Measurements from ENCODE around the gene SHE. TPM values are rescaled to one million over a fixed set of nuclear protein-coding genes. Genes with fewer than 3 reads are reported as not detected.
A peak's percentile ranks its signal among the peaks of the same experiment; 100 is the strongest.

The SHE gene
- total and polyA plus RNA-seq, 12 donors = 7.9 to 19.6 (median 13.3) TPM

DNA sequence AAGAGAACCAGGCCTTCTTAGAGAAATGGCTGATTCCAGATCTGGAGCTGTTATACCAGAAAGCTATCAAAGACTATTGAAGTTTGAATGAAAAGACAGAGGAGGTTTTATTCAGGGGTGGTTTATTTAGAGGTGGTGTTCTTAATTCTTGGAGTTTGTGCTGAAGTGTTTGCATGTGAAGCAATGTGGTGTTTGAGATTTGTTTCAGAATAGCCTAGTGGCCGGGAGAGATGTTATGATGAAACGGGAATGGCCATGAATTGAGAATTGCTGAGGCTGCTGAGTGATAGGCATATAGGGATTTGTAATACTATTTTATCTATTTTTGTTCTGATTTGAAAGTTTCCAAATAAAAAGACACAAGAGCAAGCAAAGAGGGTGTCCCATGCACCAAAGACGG lies 10.5 kb upstream of the SHE start:
- Histone ChIP-seq H3K27me3 (peaks cover 0 to 1% (median 0%) of the 10 kb centered on the region in 7 donors), H3K4me3 (no peak overlapping the region), H3K27ac (no peak overlapping the region), H3K36me3 (peaks cover 0 to 18% (median 0%) of the 10 kb centered on the region in 9 donors), H3K9me3 (no peaks in the 10 kb centered on the region), H3K4me1 (no peaks in the 10 kb centered on the region)
- 88 to 91% methylated on average over 3 of the region's 3 CpGs for WGBS, 2 donors
- DNase-seq (no peak), ATAC-seq (no peak)
- intact Hi-C loops (cut with DNase I) = no loop called here
- TF ChIP-seq, protein P1, sequence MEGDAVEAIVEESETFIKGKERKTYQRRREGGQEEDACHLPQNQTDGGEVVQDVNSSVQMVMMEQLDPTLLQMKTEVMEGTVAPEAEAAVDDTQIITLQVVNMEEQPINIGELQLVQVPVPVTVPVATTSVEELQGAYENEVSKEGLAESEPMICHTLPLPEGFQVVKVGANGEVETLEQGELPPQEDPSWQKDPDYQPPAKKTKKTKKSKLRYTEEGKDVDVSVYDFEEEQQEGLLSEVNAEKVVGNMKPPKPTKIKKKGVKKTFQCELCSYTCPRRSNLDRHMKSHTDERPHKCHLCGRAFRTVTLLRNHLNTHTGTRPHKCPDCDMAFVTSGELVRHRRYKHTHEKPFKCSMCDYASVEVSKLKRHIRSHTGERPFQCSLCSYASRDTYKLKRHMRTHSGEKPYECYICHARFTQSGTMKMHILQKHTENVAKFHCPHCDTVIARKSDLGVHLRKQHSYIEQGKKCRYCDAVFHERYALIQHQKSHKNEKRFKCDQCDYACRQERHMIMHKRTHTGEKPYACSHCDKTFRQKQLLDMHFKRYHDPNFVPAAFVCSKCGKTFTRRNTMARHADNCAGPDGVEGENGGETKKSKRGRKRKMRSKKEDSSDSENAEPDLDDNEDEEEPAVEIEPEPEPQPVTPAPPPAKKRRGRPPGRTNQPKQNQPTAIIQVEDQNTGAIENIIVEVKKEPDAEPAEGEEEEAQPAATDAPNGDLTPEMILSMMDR (IDR thresholded peaks at IDR 0.05) = no peak

DNA sequence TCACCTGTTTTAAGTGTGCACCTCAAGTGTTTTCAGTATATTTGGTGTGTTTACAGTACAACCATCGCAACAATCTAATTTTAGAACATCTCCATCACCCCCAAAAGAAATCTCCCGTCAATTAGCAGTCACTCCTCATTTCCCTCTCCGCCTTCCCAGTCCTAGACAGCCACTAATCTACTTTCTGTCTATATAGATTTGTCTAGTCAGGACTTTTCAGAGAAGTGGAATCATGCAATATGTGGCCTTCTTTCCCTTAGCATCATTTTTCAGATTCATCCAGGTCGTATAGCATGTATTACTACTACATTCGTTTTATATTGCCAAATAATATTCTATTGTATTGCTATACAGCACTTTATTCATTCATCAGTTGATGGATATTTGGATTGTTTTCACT lies 1.7 kb upstream of the SHE start:
- Histone ChIP-seq H3K27me3 (peaks cover 0 to 64% (median 27%) of the 10 kb centered on the region in 7 donors), H3K27ac (no peak overlapping the region), H3K4me3 (no peak overlapping the region), H3K36me3 (peaks cover 0 to 5% (median 0%) of the 10 kb centered on the region in 9 donors), H3K4me1 (peaks cover 0 to 17% (median 13%) of the 10 kb centered on the region in 9 donors), H3K9me3 (peaks cover 0 to 13% (median 0%) of the 10 kb centered on the region in 11 donors)
- WGBS, 2 donors = 77 to 81% methylated on average over 5 of the region's 5 CpGs
- intact Hi-C loops (cut with DNase I) = no loop called here
- ATAC-seq (no peak), DNase-seq (no peak)
- TF ChIP-seq, protein P1 (IDR thresholded peaks at IDR 0.05) = no peak

DNA sequence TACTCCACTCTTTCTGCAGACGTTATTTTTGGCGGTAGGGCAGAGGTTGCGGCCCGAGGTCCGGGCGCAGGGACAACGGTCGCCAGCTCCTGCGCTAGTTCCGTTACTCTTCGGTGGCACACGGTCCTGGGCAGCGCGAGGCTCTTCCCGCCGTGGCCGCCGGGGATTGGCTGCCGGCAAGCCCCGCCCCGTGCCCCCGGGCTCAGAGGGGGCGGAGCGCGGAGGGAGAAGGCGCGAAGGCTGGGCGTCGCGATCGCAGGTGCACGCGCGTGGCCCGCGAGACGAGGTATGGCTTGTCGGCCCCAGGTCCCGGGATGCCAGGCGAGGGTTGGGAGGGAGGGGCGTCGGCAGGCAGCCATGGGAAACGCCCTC lies 518 bp upstream of the SHE start:
- H3K36me3 ChIP-seq = peaks cover 0 to 16% (median 0%) of the 10 kb centered on the region in 9 donors
- TF ChIP-seq, protein P1 (IDR thresholded peaks at IDR 0.05) = no peak
- WGBS, 2 donors = 14 to 16% methylated on average over 43 of the region's 43 CpGs
- ATAC-seq (peak in 7 of 8 donors; percentile 14 to 62 (median 29)), DNase-seq (peak in 1 of 2 donors; percentile 30)
- H3K4me1 ChIP-seq = peaks cover 0 to 29% (median 14%) of the 10 kb centered on the region in 9 donors
- peaks cover 0 to 13% (median 0%) of the 10 kb centered on the region in 11 donors for H3K9me3 ChIP-seq
- H3K4me3 ChIP-seq = peak overlapping the region; percentile 48 to 79 (median 67)
- intact Hi-C loops (cut with DNase I) = no loop called here
- peaks cover 0 to 64% (median 27%) of the 10 kb centered on the region in 7 donors for H3K27me3 ChIP-seq
- peak overlapping the region in 9 of 10 donors; percentile 84 to 95 (median 89) for H3K27ac ChIP-seq

DNA sequence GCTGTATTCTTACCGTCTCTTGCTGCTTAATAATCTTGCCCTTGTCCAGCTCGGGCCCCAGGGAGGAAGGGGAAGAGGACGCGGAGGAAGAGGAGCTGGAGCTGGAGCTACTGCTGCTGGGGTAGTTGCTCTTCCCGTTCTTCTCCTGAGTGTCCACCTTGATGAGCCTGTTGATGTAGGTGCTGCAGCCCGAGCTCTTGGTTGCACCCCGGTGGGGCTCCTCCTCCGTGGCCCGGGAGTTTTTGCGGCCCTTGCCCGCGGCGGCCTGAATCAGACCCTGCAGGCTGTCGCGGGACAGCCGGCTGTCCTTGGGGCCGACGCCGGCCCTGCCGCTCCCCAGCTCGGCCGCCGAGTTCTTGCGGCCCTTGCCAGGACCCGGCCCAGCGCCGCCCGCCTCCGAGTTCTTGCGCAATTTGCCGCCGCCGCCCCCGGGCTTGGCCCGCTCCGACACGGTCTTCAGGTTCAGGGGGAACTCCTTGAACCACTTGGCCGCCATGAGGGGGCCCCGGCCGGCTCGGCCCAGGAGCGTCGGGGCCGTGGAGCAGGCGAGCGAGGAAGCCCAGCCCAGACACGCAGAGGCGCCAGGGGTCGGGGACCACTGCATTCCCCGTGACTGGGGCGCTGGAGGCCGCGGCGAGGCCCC lies 668 bp downstream of the SHE start:
- TF ChIP-seq, protein P1 (IDR thresholded peaks at IDR 0.05) = peak in 1 of 9 donors; percentile 12
- Histone ChIP-seq H3K27me3 (peaks cover 0 to 64% (median 27%) of the 10 kb centered on the region in 7 donors), H3K9me3 (peaks cover 0 to 13% (median 0%) of the 10 kb centered on the region in 11 donors), H3K27ac (peak overlapping the region; percentile 76 to 95 (median 89)), H3K4me1 (peaks cover 3 to 41% (median 19%) of the 10 kb centered on the region in 9 donors), H3K4me3 (peak overlapping the region; percentile 48 to 79 (median 67)), H3K36me3 (peaks cover 0 to 25% (median 0%) of the 10 kb centered on the region in 9 donors)
- intact Hi-C loops (cut with DNase I) = loop anchor here in 2 of 10 donors (1.0 to 2.0 kb wide), 2 partner anchors 16 to 17 kb away; no protein-coding TSS in a partner anchor
- DNase-seq = peak; percentile 36 to 74
- WGBS, 2 donors = 3 to 4% methylated on average over 49 to 54 of the region's 54 CpGs
- ATAC-seq = peak; percentile 25 to 79 (median 62)
